PC-9 (cell line): ENCODE results near the gene RHBDD1. TPM values are rescaled to one million over a fixed set of nuclear protein-coding genes. Genes with fewer than 3 reads are reported as not detected.

ENCODE experiments used
- BruUV-seq: library from RNA; stranded (reverse); fragments of 400-500 nt; replicated peaks from 2 replicates; lab custom pipeline; 2021; lab: Mats Ljungman, UMichigan
- CTCF ChIA-PET: fragments of 300-600 bp; sonication (Branson Sonifier 250); formaldehyde crosslinking; loops from one replicate; lab custom pipeline; 2022; ENCODE audit warnings: antibody characterized with exemption; lab: Charles Lee
- POLR2A ChIA-PET: fragments of 300-600 bp; sonication (Branson Sonifier 250); formaldehyde crosslinking; loops from one replicate; lab custom pipeline; 2022; ENCODE audit warnings: antibody characterized with exemption; ENCODE audit not compliant: unreplicated experiment; lab: Charles Lee
- DNase-seq, 2 experiments: peaks; one replicate each; pipeline versions ENCODE4 v3.0.0 to v3.0.0-alpha.2; 2015 to 2022; ENCODE audit warnings: mixed read lengths in 1 of 2
- H2AFZ ChIP-seq: fragments of 200-600 bp; sonication (generic); 2 replicates; pipeline ENCODE4 v1.8.1; 2017; ENCODE audit warnings: antibody characterized with exemption
- H3F3A ChIP-seq: fragments of 200-600 bp; sonication (generic); 2 replicates; pipeline ENCODE4 v1.8.1; 2017; ENCODE audit warnings: antibody characterized with exemption, mild to moderate bottlenecking, low read depth; ENCODE audit not compliant: insufficient read depth
- H3K27ac ChIP-seq: fragments of 200-600 bp; sonication (generic); 2 replicates; pipeline ENCODE4 v1.6.1; 2016; ENCODE audit warnings: mixed run types
- H3K27me3 ChIP-seq: fragments of 200-600 bp; sonication (generic); 2 replicates; pipeline ENCODE4 v1.6.1; 2016; ENCODE audit warnings: low read depth, mixed run types; ENCODE audit not compliant: insufficient read depth
- H3K36me3 ChIP-seq: fragments of 200-600 bp; sonication (generic); 2 replicates; pipeline ENCODE4 v1.6.1; 2016; ENCODE audit warnings: low read depth, mixed run types
- H3K4me1 ChIP-seq: fragments of 200-600 bp; sonication (generic); replicated peaks from 2 replicates; pipeline ENCODE4 v1.6.1; 2016; ENCODE audit warnings: mixed run types; ENCODE audit not compliant: insufficient read depth
- H3K4me2 ChIP-seq: fragments of 200-600 bp; sonication (generic); 2 replicates; pipeline ENCODE4 v1.6.1; 2017; ENCODE audit warnings: mixed run types
- H3K4me3 ChIP-seq: fragments of 200-600 bp; sonication (generic); 2 replicates; pipeline ENCODE4 v1.6.1; 2016; ENCODE audit warnings: mixed run types
- H3K79me2 ChIP-seq: fragments of 200-600 bp; sonication (generic); 2 replicates; pipeline ENCODE4 v1.6.1; 2017; ENCODE audit warnings: low read depth, mixed run types
- H3K9me2 ChIP-seq: fragments of 200-600 bp; sonication (generic); 2 replicates; pipeline ENCODE4 v1.8.1; 2017; ENCODE audit warnings: mild to moderate bottlenecking; ENCODE audit not compliant: insufficient read depth
- H3K9me3 ChIP-seq: fragments of 200-600 bp; sonication (generic); 2 replicates; pipeline ENCODE4 v1.8.1; 2016; ENCODE audit warnings: low read depth; ENCODE audit not compliant: insufficient read depth
- H4K20me1 ChIP-seq: fragments of 200-600 bp; sonication (generic); 2 replicates; pipeline ENCODE4 v1.8.1; 2017; ENCODE audit not compliant: insufficient read depth
- CTCF ChIP-seq: fragments of 200-600 bp; sonication (generic); conservative IDR thresholded peaks from 2 replicates; pipeline ENCODE4 v1.6.1; 2017; ENCODE audit warnings: mixed run types, antibody characterized with exemption, mild to moderate bottlenecking, moderate library complexity
- EZH2 ChIP-seq: fragments of 200-600 bp; sonication (generic); IDR thresholded peaks from 2 replicates; pipeline ENCODE4 v1.8.0; 2017; ENCODE audit warnings: antibody characterized with exemption, low read depth
- intact Hi-C: fragments of 100-400 bp; cut with micrococcal nuclease; formaldehyde crosslinking; loops from one replicate; pipeline ENCODE4 v1.10.0; 2022; ENCODE audit not compliant: unreplicated experiment
- total RNA-seq: library from RNA; stranded (reverse); gene quantifications from 2 replicates; pipeline ENCODE4 v1.2.3, GENCODE V29; 2021

RHBDD1 gene
- total RNA-seq, 1 experiment from 2014 or later = 22.3 TPM

- POLR2A ChIA-PET = no interaction called here
- Histone ChIP-seq H3K27ac (no peak overlapping the region), H3K36me3 (0 out of 2 replicates have a peak, but pooled peaks cover 3% of the 10 kb centered on the region), H3K79me2 (0 out of 2 replicates have a peak, but pooled peaks cover 6% of the 10 kb centered on the region), H3K9me3 (no peaks in the 10 kb centered on the region), H3K27me3 (no peaks in the 10 kb centered on the region), H2AFZ (no peak overlapping the region), H3K4me2 (no peak overlapping the region), H3F3A (no peaks in the 10 kb centered on the region), H4K20me1 (no peaks in the 10 kb centered on the region), H3K9me2 (no peaks in the 10 kb centered on the region), H3K4me1 (no peaks in the 10 kb centered on the region), H3K4me3 (no peak overlapping the region)
- BruUV-seq = no TSS peak
- DNase-seq = no peak
- no peak for TF ChIP-seq EZH2
- no peak for TF ChIP-seq CTCF
- intact Hi-C loops = no loop called here
- CTCF ChIA-PET = no interaction called here
These were observed 9.7 kb downstream of the RHBDD1 start for GRCh38 chr2:226845386-226846116.

DNA sequence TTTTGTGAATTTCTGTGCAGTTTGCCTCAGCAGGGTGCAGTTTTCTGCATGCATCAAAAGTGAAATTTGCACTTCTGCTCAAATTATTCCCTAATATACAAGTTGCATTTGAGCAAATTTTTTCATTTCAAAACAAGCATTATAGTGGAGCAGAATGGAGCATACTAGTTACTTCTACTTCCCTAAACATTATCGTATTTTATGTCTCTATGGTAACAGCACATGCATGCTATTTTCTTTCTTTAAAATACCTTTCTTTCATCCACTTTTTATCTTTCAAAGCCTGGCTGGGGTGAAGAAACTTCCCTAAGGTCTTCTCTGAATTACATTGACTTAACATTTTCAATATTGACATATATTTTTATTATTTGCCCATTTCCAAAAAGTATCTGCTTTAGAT is 11.2 kb downstream of the RHBDD1 start:
- H4K20me1 ChIP-seq = no peaks in the 10 kb centered on the region
- H3K36me3 ChIP-seq = no peaks in the 10 kb centered on the region
- intact Hi-C loops = no loop called here
- DNase-seq = no peak
- no peaks in the 10 kb centered on the region for H3F3A ChIP-seq
- ChIA-PET POLR2A (no interaction called here), CTCF (no interaction called here)
- no peaks in the 10 kb centered on the region for H3K9me2 ChIP-seq
- H3K4me3 ChIP-seq = no peak overlapping the region
- 0 out of 2 replicates have a peak, but pooled peaks cover 6% of the 10 kb centered on the region for H3K79me2 ChIP-seq
- H3K4me2 ChIP-seq = no peak overlapping the region
- no peak overlapping the region for H3K27ac ChIP-seq
- H3K27me3 ChIP-seq = no peaks in the 10 kb centered on the region
- TF ChIP-seq CTCF = no peak
- TF ChIP-seq EZH2 = no peak
- no peak overlapping the region for H2AFZ ChIP-seq
- no peaks in the 10 kb centered on the region for H3K9me3 ChIP-seq
- BruUV-seq = no TSS peak
- no peaks in the 10 kb centered on the region for H3K4me1 ChIP-seq

- Histone ChIP-seq H4K20me1 (no peaks in the 10 kb centered on the region), H2AFZ (no peak overlapping the region), H3F3A (no peaks in the 10 kb centered on the region), H3K4me2 (no peak overlapping the region), H3K9me2 (no peaks in the 10 kb centered on the region), H3K27me3 (no peaks in the 10 kb centered on the region), H3K4me1 (no peaks in the 10 kb centered on the region), H3K79me2 (0 out of 2 replicates have a peak, but pooled peaks cover 5% of the 10 kb centered on the region), H3K36me3 (no peaks in the 10 kb centered on the region), H3K27ac (no peak overlapping the region), H3K4me3 (no peak overlapping the region), H3K9me3 (no peaks in the 10 kb centered on the region)
- ChIA-PET CTCF (no interaction called here), POLR2A (no interaction called here)
- TF ChIP-seq EZH2 = no peak
- TF ChIP-seq CTCF = no peak
- BruUV-seq = no TSS peak
- no peak for DNase-seq
- intact Hi-C loops = no loop called here
These were observed 11.7 kb downstream of the RHBDD1 start for GRCh38 chr2:226847511-226847910.
